Neural progenitor cell (in vitro differentiated cells): Measurements from ENCODE around the gene MAP2K5. TPM values are rescaled to one million over a fixed set of nuclear protein-coding genes. Genes with fewer than 3 reads are reported as not detected.

Experiments
- DNase-seq: peaks from one replicate; pipeline ENCODE4 v3.0.0-alpha.2; 2016; ENCODE audit warnings: low spot score
- H2AFZ ChIP-seq: fragments of 200-600 bp; sonication (generic); replicated peaks from 2 replicates; pipeline ENCODE4 v1.6.1; 2016; ENCODE audit warnings: antibody characterized with exemption
- H3F3A ChIP-seq: fragments of 200-600 bp; sonication (generic); 2 replicates; pipeline ENCODE4 v1.6.1; 2016; ENCODE audit warnings: antibody characterized with exemption, low read depth
- H3K27ac ChIP-seq: fragments of 200-600 bp; sonication (generic); 2 replicates; pipeline ENCODE4 v1.5.1; 2016; ENCODE audit warnings: mild to moderate bottlenecking
- H3K27me3 ChIP-seq: fragments of 200-600 bp; sonication (generic); 2 replicates; pipeline ENCODE4 v1.6.1; 2016; ENCODE audit warnings: mild to moderate bottlenecking, moderate library complexity
- H3K36me3 ChIP-seq: fragments of 200-600 bp; sonication (generic); 2 replicates; pipeline ENCODE4 v1.5.1; 2016
- H3K4me1 ChIP-seq: fragments of 200-600 bp; sonication (generic); 2 replicates; pipeline ENCODE4 v1.6.1; 2016; ENCODE audit warnings: mixed run types
- H3K4me2 ChIP-seq: fragments of 200-600 bp; sonication (generic); 2 replicates; pipeline ENCODE4 v1.6.1; 2016
- H3K4me3 ChIP-seq: fragments of 200-600 bp; sonication (generic); 2 replicates; pipeline ENCODE4 v1.5.1; 2016
- H3K79me2 ChIP-seq: fragments of 200-600 bp; sonication (generic); 2 replicates; pipeline ENCODE4 v1.6.1; 2016; ENCODE audit warnings: low read depth
- H3K9ac ChIP-seq: fragments of 200-600 bp; sonication (generic); 2 replicates; pipeline ENCODE4 v1.6.1; 2016
- H3K9me3 ChIP-seq: fragments of 200-600 bp; sonication (generic); 2 replicates; pipeline ENCODE4 v1.5.1; 2016; ENCODE audit warnings: low read depth
- H4K20me1 ChIP-seq: fragments of 200-600 bp; sonication (generic); 2 replicates; pipeline ENCODE4 v1.6.1; 2016; ENCODE audit warnings: low read depth
- H3K27ac Mint-ChIP-seq: 3 replicates; pipeline ENCODE4 v1.8.0; 2021; ENCODE audit warnings: mixed read lengths
- H3K27me3 Mint-ChIP-seq: 2 replicates; pipeline ENCODE4 v1.8.0; 2022; ENCODE audit warnings: low read depth, mild to moderate bottlenecking, inconsistent platforms, moderate library complexity, mixed read lengths; ENCODE audit not compliant: insufficient read depth
- H3K36me3 Mint-ChIP-seq: 3 replicates; pipeline ENCODE4 v1.8.0; 2021; ENCODE audit warnings: mixed read lengths
- H3K4me1 Mint-ChIP-seq: 3 replicates; pipeline ENCODE4 v1.8.0; 2021; ENCODE audit warnings: mixed read lengths
- H3K4me3 Mint-ChIP-seq: 3 replicates; pipeline ENCODE4 v1.8.0; 2021; ENCODE audit warnings: mild to moderate bottlenecking, moderate library complexity, mixed read lengths
- H3K9me3 Mint-ChIP-seq: 3 replicates; pipeline ENCODE4 v1.8.0; 2020; ENCODE audit warnings: mixed read lengths
- EZH2 ChIP-seq: fragments of 200-600 bp; sonication (generic); IDR thresholded peaks from 2 replicates; pipeline ENCODE4 v1.6.1; 2017; ENCODE audit warnings: antibody characterized with exemption, mild to moderate bottlenecking, moderate library complexity
- EZH2phosphoT487 ChIP-seq: fragments of 200-600 bp; sonication (generic); IDR thresholded peaks from 2 replicates; pipeline ENCODE4 v1.6.1; 2017; ENCODE audit warnings: antibody characterized with exemption
- total RNA-seq: library from RNA; depleted of rRNA; stranded (reverse); fragments of >200 nt; gene quantifications from 2 replicates; pipeline ENCODE4 v1.2.3, GENCODE V29; 2015; ENCODE audit warnings: low replicate concordance
- TF ChIP-seq, protein P1 (sequence below): fragments of 200-600 bp; sonication (generic); IDR thresholded peaks from 2 replicates; pipeline ENCODE4 v1.5.1; 2017; ENCODE audit warnings: antibody characterized with exemption, mild to moderate bottlenecking

Gene MAP2K5
- total RNA-seq, 1 donor from 2014 or later = 17.2 TPM

DNA sequence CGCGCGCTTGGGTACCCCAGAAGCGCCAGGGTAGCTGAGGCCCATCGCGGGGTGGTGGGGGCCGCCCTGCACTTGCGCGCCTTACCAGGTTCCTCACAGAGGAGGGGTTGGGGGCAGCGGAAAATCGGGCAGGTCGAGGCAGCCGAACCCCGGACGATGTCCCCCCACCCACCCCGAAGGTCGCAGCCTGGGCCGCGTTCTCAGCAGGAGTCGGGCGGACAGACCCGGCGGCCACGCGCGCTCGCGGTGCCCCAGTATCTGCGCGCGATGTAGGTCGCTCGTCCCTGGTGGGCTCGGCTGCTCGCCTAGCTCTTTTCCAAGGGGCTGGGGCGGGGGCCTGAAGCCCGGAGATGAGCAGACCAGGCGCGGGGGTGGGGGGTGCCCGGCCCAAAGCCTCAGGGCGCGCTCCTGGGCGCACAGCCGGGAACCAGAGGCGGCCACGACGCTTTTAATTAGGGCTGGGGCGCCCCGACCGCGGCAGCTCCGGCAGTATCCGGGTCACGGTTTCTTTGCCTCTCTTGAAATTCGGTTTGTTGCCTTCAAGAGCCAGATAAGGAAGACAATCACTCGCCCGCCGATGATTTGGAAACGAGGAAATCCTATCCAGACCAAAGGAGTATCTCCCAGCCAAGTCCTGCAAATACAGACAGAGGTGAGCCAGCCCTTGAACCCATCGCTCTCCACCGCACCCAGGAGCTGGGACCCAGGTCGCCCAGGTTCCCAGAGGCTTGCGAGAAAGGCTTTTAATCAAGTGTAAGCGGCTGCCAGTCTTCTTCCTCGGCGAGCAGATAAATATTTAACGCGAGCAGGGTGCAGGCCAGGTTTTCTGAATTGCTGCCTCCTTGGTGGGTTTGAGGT, 287.4 kb downstream of the MAP2K5 start:
- Mint-ChIP-seq H3K36me3 (no peaks in the 10 kb centered on the region), H3K27me3 (peaks cover 73% of the 10 kb centered on the region), H3K4me1 (peaks cover 35% of the 10 kb centered on the region), H3K27ac (no peak overlapping the region), H3K4me3 (peak overlapping the region; percentile 67), H3K9me3 (peaks cover 4% of the 10 kb centered on the region)
- Histone ChIP-seq H3K79me2 (no peaks in the 10 kb centered on the region), H3K9me3 (no peaks in the 10 kb centered on the region), H3F3A (peaks cover 42% of the 10 kb centered on the region), H3K9ac (no peak overlapping the region), H3K27ac (no peak overlapping the region), H4K20me1 (peaks cover 55% of the 10 kb centered on the region), H3K36me3 (no peaks in the 10 kb centered on the region), H2AFZ (no peak overlapping the region), H3K4me3 (peak overlapping the region; percentile 39), H3K4me1 (peaks cover 56% of the 10 kb centered on the region), H3K27me3 (peaks cover 100% of the 10 kb centered on the region), H3K4me2 (peak overlapping the region; percentile 77)
- TF ChIP-seq, protein P1, sequence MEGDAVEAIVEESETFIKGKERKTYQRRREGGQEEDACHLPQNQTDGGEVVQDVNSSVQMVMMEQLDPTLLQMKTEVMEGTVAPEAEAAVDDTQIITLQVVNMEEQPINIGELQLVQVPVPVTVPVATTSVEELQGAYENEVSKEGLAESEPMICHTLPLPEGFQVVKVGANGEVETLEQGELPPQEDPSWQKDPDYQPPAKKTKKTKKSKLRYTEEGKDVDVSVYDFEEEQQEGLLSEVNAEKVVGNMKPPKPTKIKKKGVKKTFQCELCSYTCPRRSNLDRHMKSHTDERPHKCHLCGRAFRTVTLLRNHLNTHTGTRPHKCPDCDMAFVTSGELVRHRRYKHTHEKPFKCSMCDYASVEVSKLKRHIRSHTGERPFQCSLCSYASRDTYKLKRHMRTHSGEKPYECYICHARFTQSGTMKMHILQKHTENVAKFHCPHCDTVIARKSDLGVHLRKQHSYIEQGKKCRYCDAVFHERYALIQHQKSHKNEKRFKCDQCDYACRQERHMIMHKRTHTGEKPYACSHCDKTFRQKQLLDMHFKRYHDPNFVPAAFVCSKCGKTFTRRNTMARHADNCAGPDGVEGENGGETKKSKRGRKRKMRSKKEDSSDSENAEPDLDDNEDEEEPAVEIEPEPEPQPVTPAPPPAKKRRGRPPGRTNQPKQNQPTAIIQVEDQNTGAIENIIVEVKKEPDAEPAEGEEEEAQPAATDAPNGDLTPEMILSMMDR = no peak
- TF ChIP-seq EZH2 (no peak), EZH2phosphoT487 (no peak)
- DNase-seq = peak; percentile 41

DNA sequence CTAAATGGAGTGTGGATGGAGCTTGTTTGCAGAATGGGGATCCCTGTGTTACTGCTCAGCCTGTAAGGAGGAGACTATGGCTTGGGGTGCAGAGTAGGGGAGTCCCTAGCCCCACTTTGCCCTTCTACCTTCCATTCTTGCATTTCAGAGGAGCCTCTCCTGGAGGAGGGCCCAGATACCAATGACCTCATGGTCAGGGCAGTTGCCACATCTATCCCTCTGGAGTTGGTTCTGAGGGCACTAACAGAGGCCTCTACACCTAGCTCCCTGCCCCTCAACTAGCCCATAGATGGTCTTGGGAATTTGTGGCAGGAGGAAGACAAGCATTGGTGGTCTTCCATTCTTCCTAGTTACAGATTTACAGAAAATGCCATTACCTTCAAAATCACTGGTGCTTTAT, 288.9 kb downstream of the MAP2K5 start:
- Histone ChIP-seq H3K4me2 (no peak overlapping the region), H3K4me3 (no peak overlapping the region), H3K79me2 (no peaks in the 10 kb centered on the region), H3K9ac (no peak overlapping the region), H2AFZ (no peak overlapping the region), H3K9me3 (no peaks in the 10 kb centered on the region), H3F3A (peaks cover 46% of the 10 kb centered on the region), H4K20me1 (peaks cover 41% of the 10 kb centered on the region), H3K36me3 (no peaks in the 10 kb centered on the region), H3K4me1 (peaks cover 56% of the 10 kb centered on the region), H3K27me3 (peaks cover 100% of the 10 kb centered on the region), H3K27ac (no peak overlapping the region)
- Mint-ChIP-seq H3K9me3 (peaks cover 4% of the 10 kb centered on the region), H3K36me3 (no peaks in the 10 kb centered on the region), H3K4me1 (peaks cover 34% of the 10 kb centered on the region), H3K27me3 (peaks cover 75% of the 10 kb centered on the region), H3K4me3 (peak overlapping the region; percentile 10), H3K27ac (no peak overlapping the region)
- TF ChIP-seq EZH2 (no peak), EZH2phosphoT487 (no peak)
- TF ChIP-seq, protein P1 = no peak
- DNase-seq = no peak

DNA sequence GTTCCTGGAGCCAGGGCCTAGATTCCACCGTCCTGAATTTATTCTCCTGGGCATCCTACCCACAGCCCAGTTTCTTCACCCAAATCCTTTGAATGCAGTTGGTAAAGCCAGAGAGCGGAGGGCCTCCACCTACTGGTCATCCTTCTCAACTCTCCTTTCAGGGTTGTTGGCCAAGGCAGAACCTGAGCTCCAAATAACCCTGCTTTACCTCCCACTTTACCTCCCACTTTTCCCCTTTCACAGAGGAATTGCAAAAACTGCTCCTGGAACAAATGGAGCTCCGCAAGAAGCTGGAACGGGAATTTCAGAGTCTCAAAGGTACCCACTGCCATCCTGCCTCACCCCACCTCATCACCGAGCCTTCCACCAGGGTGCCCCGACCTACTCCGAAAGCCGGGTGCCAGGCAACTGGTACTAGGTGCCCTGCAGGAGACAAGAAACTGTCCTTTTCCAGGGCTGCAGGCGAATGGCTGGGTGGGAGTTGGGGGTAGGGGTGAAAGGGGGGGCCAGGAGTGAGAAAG, 289.6 kb downstream of the MAP2K5 start:
- H3K4me3 ChIP-seq = peak overlapping the region; percentile 56
- Mint-ChIP-seq H3K36me3 (no peaks in the 10 kb centered on the region), H3K9me3 (peaks cover 4% of the 10 kb centered on the region), H3K27ac (no peak overlapping the region), H3K4me3 (no peak overlapping the region), H3K4me1 (peaks cover 35% of the 10 kb centered on the region), H3K27me3 (peaks cover 76% of the 10 kb centered on the region)
- peaks cover 99% of the 10 kb centered on the region for H3K27me3 ChIP-seq
- H3K4me1 ChIP-seq = peaks cover 60% of the 10 kb centered on the region
- H3K27ac ChIP-seq = no peak overlapping the region
- H3K9me3 ChIP-seq = no peaks in the 10 kb centered on the region
- no peaks in the 10 kb centered on the region for H3K36me3 ChIP-seq
- H3K79me2 ChIP-seq = no peaks in the 10 kb centered on the region
- peaks cover 33% of the 10 kb centered on the region for H4K20me1 ChIP-seq
- TF ChIP-seq EZH2 (no peak), EZH2phosphoT487 (no peak)
- TF ChIP-seq, protein P1 = peak; percentile 54
- peak overlapping the region; percentile 82 for H3K4me2 ChIP-seq
- no peak overlapping the region for H2AFZ ChIP-seq
- H3F3A ChIP-seq = peaks cover 52% of the 10 kb centered on the region
- DNase-seq = peak; percentile 72
- H3K9ac ChIP-seq = no peak overlapping the region
